ENCODE data around the gene HS6ST1. TPM values are rescaled to one million over a fixed set of nuclear protein-coding genes. Genes with fewer than 3 reads are reported as not detected.

Gene HS6ST1
- total RNA-seq, 1 donor from 2014 or later = 23.3 TPM

DNA sequence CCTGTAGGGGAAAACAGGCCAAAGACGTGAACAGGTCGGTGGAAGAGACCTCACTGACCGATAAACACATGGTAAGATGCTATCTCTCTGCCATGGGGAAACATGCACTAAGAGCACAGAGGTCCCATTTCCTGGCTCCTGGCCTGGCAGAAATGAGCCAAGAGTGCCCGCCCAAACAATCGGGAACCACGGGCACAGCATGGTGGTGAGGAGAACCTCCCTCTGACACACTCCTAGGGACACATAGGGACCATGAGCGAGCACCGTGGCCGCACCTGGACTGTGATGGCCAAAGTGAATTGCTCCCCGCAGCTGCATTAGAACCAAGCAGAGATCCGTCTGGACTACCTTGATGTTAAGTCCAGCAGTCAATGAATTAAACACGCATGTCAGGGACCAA, 11.1 kb downstream of the HS6ST1 start:
- TF ChIP-seq, protein P1, sequence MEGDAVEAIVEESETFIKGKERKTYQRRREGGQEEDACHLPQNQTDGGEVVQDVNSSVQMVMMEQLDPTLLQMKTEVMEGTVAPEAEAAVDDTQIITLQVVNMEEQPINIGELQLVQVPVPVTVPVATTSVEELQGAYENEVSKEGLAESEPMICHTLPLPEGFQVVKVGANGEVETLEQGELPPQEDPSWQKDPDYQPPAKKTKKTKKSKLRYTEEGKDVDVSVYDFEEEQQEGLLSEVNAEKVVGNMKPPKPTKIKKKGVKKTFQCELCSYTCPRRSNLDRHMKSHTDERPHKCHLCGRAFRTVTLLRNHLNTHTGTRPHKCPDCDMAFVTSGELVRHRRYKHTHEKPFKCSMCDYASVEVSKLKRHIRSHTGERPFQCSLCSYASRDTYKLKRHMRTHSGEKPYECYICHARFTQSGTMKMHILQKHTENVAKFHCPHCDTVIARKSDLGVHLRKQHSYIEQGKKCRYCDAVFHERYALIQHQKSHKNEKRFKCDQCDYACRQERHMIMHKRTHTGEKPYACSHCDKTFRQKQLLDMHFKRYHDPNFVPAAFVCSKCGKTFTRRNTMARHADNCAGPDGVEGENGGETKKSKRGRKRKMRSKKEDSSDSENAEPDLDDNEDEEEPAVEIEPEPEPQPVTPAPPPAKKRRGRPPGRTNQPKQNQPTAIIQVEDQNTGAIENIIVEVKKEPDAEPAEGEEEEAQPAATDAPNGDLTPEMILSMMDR (IDR thresholded peaks at IDR 0.05; ENCODE audit: unreplicated experiment) = no peak
- Mint-ChIP-seq H3K27me3 (ENCODE audit: unreplicated experiment) (peaks cover 5% of the 10 kb centered on the region), H3K4me3 (ENCODE audit: unreplicated experiment) (no peak overlapping the region), H3K9me3 (ENCODE audit: unreplicated experiment) (no peaks in the 10 kb centered on the region), H3K27ac (ENCODE audit: unreplicated experiment) (no peak overlapping the region), H3K4me1 (ENCODE audit: unreplicated experiment) (peaks cover 12% of the 10 kb centered on the region), H3K36me3 (ENCODE audit: low read depth, unreplicated experiment) (peaks cover 3% of the 10 kb centered on the region)
- no peak for DNase-seq (ENCODE audit: low spot score)

DNA sequence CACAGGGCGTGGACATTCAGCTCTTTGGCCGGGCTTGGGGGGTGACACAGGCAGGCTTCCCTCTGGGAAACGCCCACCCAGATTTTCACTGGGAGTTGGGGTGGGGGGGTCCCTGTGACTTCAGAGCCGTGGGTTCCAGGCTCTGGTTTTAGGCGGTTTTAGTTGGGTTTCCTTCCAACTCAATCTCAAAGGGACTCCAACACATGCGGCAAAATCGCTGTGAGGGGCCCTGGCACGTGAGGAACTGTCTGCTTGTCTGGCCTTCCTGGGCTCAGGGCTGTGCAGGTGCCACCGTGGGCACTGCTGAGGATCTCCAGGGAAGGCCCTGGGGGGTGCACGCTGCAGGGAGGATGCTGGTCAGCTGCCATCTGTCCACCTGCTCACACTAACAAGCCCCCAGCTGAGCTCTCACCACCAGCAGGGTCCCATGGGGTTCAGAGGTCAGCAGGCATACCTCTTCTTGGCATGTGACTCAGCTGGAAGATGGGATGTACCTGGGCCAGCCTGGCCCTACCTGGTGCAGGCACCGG, 11.7 kb downstream of the HS6ST1 start:
- Mint-ChIP-seq H3K27ac (ENCODE audit: unreplicated experiment) (no peak overlapping the region), H3K4me3 (ENCODE audit: unreplicated experiment) (no peak overlapping the region), H3K4me1 (ENCODE audit: unreplicated experiment) (peaks cover 12% of the 10 kb centered on the region), H3K27me3 (ENCODE audit: unreplicated experiment) (peaks cover 6% of the 10 kb centered on the region), H3K9me3 (ENCODE audit: unreplicated experiment) (no peaks in the 10 kb centered on the region), H3K36me3 (ENCODE audit: low read depth, unreplicated experiment) (peaks cover 3% of the 10 kb centered on the region)
- no peak for DNase-seq (ENCODE audit: low spot score)
- TF ChIP-seq, protein P1 (IDR thresholded peaks at IDR 0.05; ENCODE audit: unreplicated experiment) = no peak

DNA sequence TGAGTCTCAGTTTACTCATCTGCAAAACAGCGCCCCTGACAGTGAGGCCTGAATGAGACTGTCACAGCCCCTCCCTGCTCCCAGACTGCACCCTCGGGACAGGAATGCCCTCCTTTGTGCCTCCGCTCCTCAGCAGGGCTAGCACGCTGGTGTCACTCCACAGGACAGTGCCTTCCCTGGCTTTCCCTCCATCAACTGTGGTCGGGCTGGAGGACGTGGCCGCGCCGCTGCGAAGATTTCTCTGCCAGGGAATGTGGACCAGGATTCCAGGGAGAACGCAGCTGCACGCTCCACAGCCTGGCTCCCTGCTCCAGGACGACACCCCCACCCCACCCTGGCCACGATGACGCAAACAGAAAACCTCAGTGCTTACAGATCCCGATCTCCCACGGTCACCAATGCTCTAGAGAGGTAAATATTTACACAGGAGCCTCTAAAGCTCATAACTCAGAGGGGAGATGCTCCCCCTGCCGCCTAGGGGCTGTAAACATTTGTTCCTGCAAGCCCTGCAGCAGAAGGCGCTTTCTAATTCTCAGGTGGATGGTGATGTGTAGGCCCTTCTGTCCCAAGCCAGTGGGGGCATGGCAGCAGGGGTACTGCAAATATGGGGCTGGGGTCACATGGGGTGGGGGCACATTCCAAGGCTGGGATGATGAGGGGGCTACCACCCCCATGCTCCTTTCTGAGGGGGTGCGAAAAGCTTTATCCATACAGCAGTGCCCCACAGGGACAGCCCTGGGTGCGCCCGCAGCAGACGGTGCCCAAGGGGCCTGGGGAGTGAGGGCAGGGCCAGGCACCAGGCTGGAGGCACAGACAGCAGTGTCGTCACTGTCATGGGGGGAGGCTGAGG, 12.4 kb downstream of the HS6ST1 start:
- Mint-ChIP-seq H3K27me3 (ENCODE audit: unreplicated experiment) (peaks cover 8% of the 10 kb centered on the region), H3K4me1 (ENCODE audit: unreplicated experiment) (peaks cover 12% of the 10 kb centered on the region), H3K27ac (ENCODE audit: unreplicated experiment) (peak overlapping the region; percentile 20), H3K36me3 (ENCODE audit: low read depth, unreplicated experiment) (peaks cover 3% of the 10 kb centered on the region), H3K4me3 (ENCODE audit: unreplicated experiment) (no peak overlapping the region), H3K9me3 (ENCODE audit: unreplicated experiment) (no peaks in the 10 kb centered on the region)
- TF ChIP-seq, protein P1 (IDR thresholded peaks at IDR 0.05; ENCODE audit: unreplicated experiment) = no peak
- DNase-seq (ENCODE audit: low spot score) = no peak

DNA sequence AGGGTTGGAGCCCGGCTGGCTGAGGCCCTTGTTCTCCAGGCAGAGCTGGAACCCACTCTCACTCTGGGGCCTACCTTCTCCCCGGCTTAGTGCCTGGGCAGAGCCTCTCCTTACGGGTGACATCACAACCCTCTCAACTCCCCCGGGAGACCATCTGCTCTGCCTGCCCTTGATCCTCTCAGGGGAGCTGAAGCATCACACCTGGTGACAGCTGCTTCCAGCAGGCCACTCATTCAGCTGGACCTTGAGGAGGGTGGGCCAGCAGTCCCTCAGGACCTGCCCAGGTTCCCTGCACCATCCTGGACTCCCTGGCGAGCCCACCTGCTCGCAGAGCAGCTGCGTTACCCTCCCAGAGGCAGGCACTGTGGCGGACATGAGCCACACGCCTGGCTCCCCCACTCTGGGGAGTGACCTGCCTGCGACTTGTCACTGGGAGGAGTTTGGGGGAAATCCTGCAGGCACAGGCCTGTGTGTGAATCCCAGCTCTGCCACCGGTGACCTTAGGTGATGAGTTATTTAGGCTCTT, 13.1 kb downstream of the HS6ST1 start:
- Mint-ChIP-seq H3K9me3 (ENCODE audit: unreplicated experiment) (no peaks in the 10 kb centered on the region), H3K36me3 (ENCODE audit: low read depth, unreplicated experiment) (peaks cover 3% of the 10 kb centered on the region), H3K4me1 (ENCODE audit: unreplicated experiment) (peaks cover 7% of the 10 kb centered on the region), H3K4me3 (ENCODE audit: unreplicated experiment) (no peak overlapping the region), H3K27ac (ENCODE audit: unreplicated experiment) (no peak overlapping the region), H3K27me3 (ENCODE audit: unreplicated experiment) (peaks cover 6% of the 10 kb centered on the region)
- TF ChIP-seq, protein P1 (IDR thresholded peaks at IDR 0.05; ENCODE audit: unreplicated experiment) = no peak
- no peak for DNase-seq (ENCODE audit: low spot score)
